HG03280 (cell line): ENCODE measurements around the gene DNAH9.

ENCODE experiments used
- ATAC-seq: cut with Tn5 transposase; IDR thresholded peaks from one replicate; pipeline ENCODE4 v1.9.1; 2021; ENCODE audit warnings: mild to moderate bottlenecking, moderate library complexity; ENCODE audit not compliant: unreplicated experiment

The DNAH9 gene

DNA sequence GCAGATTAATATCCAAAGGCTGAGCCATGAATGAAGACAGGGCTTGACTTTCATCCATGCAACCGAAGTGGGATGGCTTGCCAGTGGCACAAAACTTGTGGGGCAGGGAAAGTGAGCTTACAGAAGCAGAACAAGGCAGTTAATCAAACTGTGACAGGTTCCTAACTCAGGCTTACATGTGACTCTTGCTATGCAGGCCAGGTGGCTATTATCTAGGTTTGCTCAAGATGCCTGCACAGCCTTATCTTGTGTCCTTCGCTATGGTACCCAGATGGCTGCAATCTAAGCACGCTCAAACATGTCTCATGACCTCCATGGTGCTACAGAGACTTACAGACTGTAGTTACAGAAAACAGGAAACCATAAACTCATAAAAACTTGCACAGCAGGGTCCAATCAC lies 8.6 kb upstream of the DNAH9 start:
- no peak for ATAC-seq

DNA sequence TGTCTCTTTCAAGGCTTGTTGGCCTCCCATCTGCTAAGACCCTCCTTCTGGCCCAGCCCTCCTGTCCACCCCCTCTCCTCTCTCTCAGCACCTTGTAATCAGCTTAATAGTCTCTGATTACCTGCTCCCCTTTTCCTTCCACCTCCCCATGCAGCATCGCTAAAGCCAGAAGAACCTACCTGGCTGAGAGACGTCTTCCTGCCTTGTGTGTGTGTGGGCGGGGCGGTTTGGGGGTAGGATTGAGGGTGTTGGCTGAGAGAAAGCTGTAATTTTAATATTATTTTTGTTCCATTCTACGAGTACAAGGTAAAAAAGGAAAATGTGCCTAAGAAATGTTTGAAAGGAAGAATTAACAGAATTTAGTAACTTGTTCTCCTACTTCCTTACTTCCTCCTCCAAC lies 3.4 kb downstream of the DNAH9 start:
- no peak for ATAC-seq

- ATAC-seq = no peak
These were observed 10.1 kb downstream of the DNAH9 start for GRCh38 chr17:11608396-11608795.

DNA sequence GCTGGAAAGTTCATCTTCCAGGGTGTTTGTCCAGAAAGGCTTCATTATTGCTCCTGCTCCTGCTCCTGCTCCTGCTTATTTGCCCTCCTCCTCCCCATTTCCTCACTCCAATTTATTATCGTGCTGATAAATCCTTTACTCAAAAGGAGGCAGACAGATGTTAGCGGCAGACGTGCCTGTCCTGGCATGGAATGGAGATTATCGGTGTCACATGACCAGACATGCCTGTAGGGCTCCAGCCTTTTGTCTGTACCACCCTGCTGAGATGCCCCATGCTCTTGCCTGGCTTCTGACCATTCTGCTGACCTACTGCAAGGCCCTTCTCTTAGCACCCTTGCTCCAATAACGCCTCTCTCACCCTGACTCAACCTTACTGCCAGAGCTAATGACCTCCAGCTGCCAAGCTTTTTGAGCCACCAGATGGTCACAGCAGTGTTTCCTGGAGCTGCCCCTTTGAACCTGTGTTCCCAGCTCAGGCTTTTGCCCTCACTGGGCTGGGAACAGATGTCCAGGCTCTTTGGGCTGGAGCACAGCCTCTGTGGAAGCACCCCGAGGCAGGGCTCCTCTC lies 12.8 kb downstream of the DNAH9 start:
- no peak for ATAC-seq

DNA sequence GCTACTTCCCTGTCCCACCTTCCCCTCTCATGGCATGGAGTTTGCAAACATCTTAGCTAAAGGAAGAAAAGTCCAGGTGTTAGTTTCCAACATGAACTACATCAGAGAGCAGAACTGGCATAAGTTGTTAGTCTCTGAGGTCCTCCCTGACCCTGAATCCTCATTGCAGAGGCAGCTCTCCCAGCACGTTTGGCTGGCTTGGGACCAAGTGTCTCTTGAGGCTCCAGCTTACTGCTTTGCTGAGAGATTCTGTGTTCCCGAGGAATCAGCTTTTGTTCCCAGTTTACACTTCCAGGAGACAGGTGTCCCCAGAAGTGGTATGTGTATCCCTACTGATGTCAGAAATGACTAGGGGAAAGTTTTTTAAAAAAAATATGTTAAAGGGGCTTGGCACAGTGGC lies 14.7 kb downstream of the DNAH9 start:
- ATAC-seq = no peak

- no peak for ATAC-seq
These were observed 20.7 kb downstream of the DNAH9 start for GRCh38 chr17:11618861-11619566.

GRCh38 chr17:11622492-11622891 lies 24.2 kb downstream of the DNAH9 start:
- ATAC-seq = no peak

- no peak for ATAC-seq
These were observed 26.7 kb downstream of the DNAH9 start for GRCh38 chr17:11624976-11625375.

DNA sequence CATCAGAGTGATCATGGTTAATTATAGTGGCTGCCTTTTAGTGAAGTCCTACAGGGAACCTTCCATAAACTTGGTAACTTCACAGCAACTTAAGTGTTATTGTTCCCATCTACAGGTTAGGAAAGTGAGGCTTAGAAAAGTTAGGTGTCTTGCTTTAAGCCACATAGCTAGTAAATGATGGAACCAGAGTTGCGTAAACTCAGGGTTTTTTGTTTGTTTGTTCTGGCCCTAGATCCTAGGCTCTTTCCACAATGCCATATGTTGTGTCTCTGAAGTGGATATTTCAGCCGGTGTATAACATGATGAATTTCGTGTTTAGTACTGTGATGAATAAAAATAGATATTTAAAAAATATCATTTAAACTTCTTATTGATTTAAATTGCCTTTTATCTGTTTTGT lies 27.6 kb downstream of the DNAH9 start:
- ATAC-seq = no peak

DNA sequence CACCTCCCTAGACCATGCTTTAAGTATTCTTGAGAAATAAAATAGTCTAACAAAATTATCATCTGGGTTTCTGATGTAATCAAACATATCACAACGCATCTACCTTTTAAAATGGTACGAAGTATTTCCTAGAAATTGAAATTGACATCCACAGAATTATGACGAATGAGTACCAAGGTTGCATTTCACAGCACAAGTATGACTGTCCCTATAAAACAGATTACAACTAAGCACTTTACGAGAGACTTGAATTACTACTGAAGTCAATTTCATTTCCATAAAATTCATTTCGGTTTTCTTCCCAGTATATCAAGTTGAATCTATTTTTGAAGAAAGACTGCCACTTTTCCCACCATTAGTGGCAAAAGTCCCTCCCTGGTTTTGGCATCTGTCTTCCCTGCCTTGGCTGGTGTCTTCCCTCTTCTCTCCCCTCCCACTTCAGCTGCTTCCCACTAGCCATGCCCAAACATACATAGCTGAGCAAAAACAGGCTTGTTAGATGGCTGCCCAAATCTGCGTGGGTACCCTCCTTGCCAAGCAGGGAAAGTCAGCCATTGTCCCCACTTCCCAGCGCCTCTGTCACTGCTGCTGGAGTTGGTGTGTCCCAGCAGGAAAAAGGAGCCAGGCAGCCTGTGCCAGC lies 29.2 kb downstream of the DNAH9 start:
- no peak for ATAC-seq

GRCh38 chr17:11628374-11628773 lies 30.1 kb downstream of the DNAH9 start:
- no peak for ATAC-seq

DNA sequence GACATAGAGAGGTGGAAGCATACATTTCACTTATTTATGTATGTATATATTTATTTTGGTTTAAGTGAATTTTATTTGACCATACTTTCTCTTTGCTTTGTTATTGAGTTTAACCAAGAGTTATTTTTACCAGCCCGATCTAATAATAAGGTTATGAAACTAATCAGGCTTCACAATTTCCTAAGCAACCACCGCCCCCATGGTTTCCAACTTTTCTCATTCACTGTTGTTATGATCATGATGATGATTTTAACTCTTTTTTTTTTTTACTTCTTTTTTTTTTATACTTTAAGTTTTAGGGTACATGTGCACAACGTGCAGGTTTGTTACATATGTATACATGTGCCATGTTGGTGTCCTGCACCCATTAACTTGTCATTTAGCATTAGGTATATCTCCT lies 30.6 kb downstream of the DNAH9 start:
- no peak for ATAC-seq

DNA sequence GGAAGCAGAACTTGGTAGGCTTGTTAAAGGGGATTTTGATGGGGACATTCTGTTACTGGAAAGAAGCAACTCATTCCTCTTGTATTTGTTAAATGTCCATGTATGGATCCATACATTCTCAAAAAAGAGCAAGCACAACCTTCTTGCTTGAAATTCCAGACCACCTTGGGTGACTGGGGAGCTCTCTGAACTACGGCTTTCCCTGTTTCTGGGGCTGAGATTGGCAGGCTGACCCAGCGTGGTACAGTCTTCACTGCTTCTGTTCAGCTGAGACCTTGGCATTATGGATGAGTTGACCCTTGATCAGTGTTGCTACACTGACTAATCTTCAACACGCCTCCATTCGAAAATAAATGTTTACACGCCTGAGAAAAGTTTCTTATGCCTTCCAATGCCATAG lies 38.5 kb downstream of the DNAH9 start:
- no peak for ATAC-seq

DNA sequence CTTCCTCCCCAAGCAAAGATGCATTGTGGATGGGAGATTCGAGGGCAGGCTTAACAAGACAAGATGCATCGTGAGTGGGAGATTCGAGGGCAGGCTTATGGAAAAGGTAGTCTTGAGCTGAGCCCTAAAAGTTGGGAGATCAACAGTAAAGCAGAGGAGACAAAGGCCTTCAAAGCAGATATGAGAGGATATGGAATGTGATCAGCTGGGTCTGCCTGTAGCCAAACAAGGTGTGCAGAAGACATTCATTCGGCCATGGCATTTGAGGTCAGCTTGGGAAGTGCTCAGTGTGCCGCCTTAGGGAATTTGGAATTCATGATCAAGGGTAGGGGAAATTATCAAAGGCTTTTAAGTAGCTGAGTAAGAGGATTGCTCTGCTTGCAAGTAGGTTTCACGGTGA lies 39.5 kb downstream of the DNAH9 start:
- ATAC-seq = no peak

- ATAC-seq = no peak
These were observed 40.5 kb downstream of the DNAH9 start for GRCh38 chr17:11638700-11639265.

DNA sequence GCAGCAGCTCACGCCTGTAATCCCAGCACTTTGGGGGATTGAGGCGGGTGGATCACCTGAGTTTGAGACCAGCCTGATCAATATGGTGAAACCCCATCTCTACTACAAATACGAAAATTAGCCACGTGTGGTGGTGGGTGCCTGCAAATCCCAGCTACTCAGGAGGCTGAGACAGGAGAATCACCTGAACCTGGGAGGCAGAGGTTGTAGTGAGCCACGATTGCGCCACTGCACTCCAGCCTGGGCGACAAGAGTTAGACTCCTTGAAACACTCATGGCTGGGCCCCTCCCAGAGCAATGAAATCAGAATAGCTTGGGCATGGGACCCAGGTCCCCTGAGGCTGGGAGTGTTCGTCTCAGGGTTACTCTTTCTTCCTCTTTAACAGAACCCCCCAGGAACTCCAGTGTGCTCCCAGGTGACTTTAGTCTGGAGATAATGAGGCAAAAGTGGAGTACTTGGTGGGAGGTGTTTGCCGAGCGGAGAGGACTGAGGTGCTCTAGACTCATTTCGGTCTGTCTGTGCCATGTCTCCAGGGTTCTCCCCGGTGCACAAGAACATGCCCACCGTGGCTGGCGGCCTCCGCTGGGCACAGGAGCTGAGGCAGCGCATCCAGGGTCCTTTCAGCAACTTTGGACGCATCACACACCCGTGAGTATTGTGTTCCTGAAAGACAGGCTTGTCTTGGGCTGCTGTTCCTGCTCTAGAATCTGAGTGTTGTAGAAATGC lies 41.6 kb downstream of the DNAH9 start:
- ATAC-seq = no peak

- no peak for ATAC-seq
These were observed 42.2 kb downstream of the DNAH9 start for GRCh38 chr17:11640463-11640814.

DNA sequence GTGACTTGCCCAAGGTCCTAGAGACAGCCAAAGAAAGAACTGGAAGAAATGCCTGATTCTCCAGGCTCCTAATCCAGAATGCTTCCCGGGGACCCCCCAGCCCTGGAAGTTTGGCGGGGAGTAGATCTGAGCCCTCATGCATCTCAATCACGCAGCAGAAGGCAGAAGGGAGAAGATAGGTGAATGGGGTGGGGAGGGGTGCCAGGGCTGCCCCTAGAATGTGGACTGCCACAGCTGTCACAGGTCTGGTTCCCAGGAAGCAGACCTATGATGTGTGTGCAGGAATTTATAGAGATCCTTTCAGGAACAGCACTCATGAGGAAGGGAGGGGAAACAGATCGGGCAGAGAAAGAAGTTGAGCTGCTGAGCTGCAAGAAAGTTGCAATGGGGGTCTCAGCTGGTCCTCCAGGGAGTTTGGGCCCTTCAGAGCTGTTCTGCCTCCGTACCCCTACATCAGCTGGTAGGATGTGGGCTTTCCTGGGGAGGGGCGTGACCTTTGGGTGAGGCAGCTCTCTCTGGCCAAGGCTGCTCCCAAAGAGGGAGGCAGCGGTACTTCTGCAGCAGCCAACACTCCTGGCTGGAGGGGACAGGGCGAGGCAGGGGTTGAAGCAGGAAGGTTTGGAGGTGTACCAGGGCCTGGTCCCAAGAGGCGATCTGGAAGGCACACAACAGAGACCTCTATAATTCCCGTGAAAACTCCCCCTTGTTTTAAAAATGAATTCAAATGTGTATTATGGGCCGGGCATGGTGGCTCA lies 43.4 kb downstream of the DNAH9 start:
- ATAC-seq = no peak

DNA sequence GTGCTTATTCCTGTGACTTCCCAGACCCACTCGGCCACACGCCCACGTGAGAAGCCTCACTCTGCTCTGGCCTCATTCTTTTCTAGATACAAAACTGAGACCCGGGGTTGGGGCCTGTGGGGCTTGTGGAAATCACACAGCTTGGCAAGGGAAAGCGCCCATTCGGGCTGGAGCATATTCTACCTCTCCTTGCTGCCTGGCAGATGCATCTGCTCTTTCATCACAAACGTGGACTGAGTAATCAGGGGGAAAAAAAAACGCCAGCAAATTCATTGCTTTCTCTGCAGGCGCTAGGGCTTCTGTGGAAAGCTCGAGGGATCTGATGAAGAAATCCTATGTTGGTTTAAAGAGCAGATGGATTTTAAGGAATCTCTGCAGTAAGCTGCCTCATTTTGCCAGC lies 44.4 kb downstream of the DNAH9 start:
- ATAC-seq = no peak

DNA sequence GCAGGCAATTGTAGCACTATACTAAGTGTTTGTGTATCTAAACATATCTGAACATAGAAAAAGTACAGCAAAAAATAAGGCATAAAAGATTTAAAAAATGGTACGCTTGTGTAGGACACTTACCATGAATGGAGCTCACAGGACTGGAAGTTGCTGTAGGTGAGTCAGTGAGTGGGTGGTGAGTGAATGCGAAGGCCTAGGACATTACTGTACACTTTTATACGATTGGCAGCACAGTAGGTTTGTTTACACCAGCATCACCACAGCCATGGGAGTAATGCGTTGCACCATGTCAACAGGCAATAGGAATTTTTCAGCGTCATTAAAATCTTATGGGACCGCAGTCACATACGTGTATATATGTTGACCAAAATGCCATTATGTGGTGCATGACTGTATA lies 45.6 kb downstream of the DNAH9 start:
- no peak for ATAC-seq
